Measurements from ENCODE around the gene B3GLCT.

- TF ChIP-seq POLR2AphosphoS5 (IDR thresholded peaks at IDR 0.05; ENCODE audit: low read depth) (no peak), SPI1 (IDR thresholded peaks at IDR 0.05; ENCODE audit: borderline replicate concordance, low read depth) (no peak), GABPA (IDR thresholded peaks at IDR 0.05; ENCODE audit: low read depth) (no peak)
- TF ChIP-seq, protein P1, sequence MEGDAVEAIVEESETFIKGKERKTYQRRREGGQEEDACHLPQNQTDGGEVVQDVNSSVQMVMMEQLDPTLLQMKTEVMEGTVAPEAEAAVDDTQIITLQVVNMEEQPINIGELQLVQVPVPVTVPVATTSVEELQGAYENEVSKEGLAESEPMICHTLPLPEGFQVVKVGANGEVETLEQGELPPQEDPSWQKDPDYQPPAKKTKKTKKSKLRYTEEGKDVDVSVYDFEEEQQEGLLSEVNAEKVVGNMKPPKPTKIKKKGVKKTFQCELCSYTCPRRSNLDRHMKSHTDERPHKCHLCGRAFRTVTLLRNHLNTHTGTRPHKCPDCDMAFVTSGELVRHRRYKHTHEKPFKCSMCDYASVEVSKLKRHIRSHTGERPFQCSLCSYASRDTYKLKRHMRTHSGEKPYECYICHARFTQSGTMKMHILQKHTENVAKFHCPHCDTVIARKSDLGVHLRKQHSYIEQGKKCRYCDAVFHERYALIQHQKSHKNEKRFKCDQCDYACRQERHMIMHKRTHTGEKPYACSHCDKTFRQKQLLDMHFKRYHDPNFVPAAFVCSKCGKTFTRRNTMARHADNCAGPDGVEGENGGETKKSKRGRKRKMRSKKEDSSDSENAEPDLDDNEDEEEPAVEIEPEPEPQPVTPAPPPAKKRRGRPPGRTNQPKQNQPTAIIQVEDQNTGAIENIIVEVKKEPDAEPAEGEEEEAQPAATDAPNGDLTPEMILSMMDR (IDR thresholded peaks at IDR 0.05; ENCODE audit: insufficient read depth, low read length), result no peak
- TF ChIP-seq, protein P2, sequence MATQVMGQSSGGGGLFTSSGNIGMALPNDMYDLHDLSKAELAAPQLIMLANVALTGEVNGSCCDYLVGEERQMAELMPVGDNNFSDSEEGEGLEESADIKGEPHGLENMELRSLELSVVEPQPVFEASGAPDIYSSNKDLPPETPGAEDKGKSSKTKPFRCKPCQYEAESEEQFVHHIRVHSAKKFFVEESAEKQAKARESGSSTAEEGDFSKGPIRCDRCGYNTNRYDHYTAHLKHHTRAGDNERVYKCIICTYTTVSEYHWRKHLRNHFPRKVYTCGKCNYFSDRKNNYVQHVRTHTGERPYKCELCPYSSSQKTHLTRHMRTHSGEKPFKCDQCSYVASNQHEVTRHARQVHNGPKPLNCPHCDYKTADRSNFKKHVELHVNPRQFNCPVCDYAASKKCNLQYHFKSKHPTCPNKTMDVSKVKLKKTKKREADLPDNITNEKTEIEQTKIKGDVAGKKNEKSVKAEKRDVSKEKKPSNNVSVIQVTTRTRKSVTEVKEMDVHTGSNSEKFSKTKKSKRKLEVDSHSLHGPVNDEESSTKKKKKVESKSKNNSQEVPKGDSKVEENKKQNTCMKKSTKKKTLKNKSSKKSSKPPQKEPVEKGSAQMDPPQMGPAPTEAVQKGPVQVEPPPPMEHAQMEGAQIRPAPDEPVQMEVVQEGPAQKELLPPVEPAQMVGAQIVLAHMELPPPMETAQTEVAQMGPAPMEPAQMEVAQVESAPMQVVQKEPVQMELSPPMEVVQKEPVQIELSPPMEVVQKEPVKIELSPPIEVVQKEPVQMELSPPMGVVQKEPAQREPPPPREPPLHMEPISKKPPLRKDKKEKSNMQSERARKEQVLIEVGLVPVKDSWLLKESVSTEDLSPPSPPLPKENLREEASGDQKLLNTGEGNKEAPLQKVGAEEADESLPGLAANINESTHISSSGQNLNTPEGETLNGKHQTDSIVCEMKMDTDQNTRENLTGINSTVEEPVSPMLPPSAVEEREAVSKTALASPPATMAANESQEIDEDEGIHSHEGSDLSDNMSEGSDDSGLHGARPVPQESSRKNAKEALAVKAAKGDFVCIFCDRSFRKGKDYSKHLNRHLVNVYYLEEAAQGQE (IDR thresholded peaks at IDR 0.05; ENCODE audit: insufficient replicate concordance, low read depth), result no peak
These were observed 172.7 kb downstream of the B3GLCT start for GRCh38 chr13:31372454-31372853.
